OCI-M1 (cell line): ENCODE results near the gene GNPAT.
"Not testable (repeated sequence)": the region's sequence is repeated elsewhere in the genome, so short reads cannot be mapped to it uniquely, and the experiment has no call there.

Experiments
- DNase-seq: peaks from one replicate; lab custom pipeline; 2025; lab: John Stamatoyannopoulos, UW

GNPAT gene

DNA sequence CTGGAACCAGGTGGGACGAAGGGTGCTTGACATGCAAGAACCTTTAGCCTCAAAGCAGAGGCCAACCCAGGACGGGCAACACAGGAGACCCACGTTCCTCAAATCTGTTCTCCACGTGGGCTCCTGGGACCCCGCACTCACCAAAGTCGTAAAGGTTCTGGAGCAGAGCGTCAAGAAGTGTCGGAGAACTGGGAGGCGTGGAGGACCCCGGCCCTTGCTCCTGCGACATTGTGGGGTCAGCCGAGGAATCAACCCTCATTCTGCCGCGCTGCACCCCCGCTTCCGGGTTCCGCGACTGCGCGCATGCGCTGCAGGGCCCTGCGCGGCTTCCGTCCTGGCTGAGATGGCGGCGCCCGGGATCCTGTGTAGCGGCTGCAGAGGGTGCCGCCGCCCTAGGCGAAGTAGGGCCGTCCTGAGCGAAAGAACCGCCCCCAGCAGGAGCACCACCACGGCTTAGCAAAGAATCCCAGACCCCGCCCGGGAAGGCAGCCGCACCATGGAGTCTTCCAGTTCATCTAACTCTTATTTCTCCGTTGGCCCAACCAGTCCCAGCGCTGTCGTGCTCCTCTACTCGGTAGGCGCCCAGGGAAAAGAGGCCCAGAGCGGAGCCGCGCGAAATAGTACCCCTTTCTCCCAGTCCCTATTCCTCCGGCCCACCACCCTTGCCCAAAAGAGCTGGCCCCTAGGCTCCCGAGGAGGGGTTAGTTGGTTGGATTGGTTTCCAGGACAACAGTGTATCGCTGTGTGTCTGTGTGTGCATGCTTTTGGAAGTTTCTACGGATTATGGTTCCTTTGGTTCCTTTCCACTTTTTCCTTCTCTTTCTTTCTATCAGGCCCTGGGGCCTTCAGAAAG, at the start of gene GNPAT:
Gene GNPAT (plus strand): TSS at position 330 of the 853 bp plus-strand sequence. CDS start 167 bp downstream, at position 497.
- peak; percentile 92 for DNase-seq

DNA sequence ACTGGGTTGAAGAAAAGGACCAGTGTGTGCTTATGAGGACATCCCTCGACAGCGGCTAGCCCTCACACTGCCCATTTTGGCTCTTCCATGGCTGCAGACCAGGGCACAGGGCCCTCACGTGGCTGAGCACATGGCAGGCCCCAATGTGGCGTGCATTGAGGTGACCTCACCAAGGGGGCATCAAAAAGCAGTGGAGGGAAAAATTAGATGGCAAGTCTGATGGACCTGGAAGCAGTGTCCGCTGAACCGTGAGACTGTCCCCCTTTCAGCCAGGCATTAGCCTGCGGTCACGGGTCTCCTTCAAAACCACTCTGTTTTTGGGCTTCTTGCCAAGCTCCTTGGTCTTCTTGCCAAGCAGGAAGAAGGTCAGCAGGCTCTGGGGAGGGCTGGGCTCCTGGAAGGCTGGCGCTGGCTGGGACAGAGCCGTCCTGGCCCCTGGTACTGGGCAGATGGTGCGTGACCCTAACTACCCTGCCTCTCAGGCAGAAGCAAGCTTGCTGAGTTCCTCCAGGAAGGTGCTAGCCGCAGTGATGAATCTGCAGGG, 48.3 kb upstream of the GNPAT start:
- DNase-seq = no peak

DNA sequence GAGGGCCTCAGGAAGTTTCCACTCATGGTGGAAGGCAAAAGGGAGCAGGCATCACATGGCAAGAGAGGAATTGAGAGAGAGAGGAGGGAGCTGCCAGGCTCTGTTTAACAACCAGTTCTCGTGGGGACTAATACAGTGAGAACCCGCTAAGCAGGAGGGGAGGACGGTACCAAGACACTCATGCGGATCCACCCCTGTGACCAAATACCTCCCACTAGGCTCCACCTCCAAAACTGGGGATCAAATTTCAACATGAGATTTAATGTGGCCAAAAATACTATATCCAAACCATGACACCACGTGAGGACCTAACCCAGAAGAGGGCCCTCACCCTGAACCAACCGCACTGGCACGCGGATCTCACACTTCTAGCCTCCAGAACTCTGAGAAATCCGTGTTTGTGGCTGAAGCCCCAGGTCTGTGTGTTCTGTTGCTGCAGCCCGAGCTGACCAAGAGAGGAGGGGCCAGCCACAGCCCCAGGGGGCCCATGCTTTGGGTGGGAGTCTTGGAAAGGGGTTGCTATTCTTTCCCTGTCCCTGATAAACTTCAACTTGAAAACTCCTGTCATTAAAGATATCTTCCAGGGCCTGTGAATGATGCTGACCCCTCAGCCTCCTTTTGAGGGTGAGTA, 47.2 kb upstream of the GNPAT start:
- DNase-seq = peak; percentile 17

DNA sequence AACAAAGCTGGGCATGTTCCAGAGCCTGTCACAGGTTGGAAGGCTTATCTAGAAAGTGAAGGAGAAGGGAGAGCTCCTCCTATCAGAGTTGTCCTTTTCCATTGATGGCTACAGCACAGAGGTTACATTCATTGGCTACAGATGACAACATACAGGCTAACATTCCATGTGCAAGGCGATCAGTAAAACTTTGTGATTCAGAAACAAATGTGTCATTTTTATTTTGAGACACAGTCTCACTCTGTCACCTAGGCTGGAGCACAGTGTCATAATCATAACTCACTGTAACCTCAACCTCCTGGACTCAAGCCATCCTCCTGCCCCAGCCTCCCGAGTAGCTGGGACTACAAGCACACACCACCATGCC, 46.6 kb upstream of the GNPAT start:
- no peak for DNase-seq

DNA sequence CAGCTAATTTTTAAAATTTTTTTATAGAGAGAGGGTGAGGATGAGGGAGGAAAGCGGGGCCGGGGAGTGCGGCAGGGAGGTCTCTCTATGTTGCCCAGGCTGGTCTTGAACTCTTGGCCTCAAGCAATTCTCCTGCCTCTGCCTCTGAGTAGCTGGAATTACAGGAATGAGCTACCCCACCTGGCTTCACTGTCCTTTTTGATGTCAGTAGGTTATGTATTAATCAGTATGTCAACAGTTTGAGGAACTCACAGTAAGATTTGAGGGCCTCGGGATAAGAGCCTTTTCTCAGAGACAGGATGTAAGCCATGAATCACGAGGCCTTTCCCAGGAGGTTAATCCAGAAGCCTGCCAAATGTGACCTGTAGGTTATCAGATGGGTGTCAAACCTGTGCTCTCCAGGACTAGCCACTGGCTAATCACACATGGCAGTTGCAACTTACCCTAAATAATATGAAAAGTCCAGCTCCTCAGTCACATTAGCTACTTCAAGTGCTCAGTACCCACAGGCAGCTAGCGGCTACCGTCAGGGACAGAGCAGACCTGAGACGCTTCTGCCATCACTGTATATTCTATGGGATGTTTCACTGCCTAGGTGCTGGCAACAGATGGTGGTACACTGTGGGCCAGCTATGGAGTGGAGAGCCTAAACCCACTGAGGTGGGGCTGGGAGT, 46.0 kb upstream of the GNPAT start:
- DNase-seq = no peak

DNA sequence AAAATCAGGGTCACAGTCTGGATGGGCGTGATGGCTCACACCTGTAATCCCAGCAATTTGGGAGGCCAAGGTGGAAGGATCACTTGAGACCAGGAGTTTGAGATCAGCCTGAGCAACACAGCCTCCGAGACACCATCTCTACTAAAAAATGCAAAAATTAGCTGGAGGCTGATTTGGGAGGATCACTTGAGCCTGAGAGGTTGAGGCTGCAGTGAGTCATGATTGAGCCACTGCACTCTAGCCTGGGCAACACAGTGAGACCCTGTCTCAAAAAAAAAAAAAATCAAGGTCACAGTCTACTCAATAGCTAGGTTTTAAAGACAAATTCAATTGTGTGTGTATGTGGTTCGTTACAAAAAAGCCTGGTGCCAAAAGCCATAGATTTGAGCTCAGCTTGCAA, 44.7 kb upstream of the GNPAT start:
- no peak for DNase-seq

DNA sequence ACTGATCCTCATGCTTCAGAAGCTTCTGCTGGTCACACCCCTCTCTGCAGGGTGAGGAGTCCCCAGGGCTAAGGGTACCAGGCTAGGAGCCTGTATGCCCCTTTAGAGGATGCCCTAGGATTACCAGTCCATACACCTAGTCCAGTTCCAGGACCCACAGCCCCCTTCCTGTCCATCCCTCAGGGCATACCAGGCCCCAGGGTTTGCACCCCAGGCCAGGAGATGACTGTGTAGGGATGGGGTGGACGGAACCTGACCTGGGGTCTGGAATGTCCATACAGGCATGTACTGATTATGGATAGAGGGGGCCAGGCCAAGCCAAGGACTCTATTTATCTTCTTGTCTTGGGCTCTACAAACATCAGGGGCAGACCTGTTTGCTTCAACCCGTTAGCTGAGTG, 44.3 kb upstream of the GNPAT start:
- DNase-seq = no peak

DNA sequence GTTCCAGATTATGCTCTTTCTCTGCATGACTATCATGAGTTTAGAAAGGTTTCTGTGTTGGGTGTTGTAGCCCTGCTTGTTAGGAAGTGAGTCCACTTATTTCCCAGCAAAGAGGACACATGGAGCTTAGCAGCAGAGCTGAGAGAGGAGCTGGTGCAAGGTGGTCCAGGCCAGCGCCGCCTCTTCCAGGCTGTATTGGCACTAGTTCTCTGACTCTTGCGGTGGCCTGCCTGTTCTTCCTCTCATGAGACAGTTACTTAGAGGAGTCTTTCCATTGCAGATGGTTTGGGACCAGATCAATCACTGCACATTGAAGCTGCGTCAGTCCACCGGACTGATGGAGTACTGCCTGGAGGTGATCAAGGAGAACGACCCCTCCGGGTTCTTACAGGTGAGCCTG, 41.1 kb upstream of the GNPAT start:
- no peak for DNase-seq

DNA sequence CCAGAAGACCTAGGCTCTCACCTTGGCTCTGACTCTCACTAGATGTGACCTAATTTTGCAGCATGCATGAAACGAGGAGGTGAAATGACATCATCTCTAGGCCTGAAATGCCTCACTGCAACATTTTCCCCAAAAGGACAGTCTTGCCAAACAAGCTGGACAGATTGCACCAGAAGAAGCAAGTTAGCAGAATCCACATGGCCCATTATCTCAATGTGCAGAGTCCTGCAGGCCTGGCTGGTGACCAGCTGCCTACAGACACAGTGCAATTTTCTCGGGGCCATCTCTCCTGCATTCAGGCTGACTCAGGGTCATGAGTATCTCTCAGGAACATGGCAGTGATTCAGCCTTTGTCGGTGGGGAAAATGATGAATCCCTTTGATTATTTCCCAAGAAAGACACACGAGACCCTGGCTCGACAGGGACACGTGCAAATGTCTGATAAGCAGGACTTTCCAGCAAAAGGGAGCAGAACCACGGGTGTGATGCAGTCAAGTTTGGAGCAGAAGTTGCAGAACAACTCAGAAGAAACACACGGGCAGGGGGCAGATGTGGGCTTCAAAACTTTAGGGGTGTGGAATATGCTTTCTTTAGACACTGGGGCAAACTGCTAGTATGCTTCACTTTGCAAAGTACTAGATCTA, 40.5 kb upstream of the GNPAT start:
- peak; percentile 88 for DNase-seq

DNA sequence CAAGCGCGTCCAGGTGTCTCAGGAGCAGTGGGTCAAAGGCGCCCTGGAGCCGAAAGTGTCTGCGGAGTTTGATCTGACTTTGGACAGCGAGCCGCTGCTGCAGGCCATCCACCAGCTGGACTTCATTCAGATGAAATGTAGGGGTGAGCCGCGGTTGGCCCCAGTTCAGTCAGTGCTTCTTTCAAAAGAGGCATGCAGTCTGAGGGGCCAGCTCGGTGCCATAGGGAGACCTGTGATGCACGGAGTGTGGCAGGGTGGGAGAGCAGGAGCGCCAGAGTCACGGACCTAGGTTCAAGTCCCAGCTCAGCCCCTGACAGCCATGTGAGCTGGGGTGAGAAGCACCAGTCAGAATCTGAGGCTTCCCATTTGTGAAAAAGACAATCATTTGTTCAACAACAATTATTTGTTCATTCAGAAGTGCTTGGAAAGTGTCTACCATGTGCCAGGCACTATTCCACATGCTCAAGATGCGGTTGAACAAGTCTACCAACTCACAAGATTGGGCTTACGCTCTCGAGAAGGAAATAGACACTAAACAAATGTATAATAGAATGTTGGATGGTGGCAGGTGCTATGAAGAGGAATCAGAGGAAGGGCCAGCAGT, 39.5 kb upstream of the GNPAT start:
- no peak for DNase-seq

DNA sequence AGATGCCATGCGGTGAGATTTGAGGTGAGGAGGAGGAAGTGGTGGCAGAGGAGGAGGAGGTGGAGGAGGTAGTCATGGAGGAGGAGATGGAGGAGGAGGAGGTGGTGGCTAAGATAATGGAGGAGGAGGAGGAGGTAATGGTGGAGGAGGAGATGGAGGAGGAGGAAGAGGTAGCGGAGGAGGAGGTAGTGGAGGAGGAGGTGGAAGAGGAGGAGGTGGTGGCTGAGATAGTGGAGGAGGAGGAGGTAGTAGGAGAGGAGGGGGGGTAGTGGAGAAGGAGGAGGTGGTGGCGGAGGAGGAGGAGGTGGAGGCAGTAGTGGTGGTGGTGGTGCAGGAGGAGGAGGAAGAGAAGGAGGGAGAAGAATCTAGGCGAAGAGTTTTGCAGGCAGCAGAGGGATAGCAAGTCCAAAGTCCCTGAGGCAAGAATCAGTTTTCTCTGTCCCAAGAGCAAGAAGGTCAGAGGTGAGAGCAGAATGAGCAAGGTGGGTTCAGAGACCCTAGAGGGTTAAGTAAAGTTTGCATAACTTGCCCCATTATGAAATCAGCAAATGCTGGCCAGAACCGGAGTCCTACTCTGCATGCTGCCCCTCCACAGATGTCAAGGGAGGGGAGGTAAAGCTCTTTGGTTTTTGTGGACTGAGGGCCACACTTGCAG, 38.9 kb upstream of the GNPAT start:
- peak; percentile 94 for DNase-seq

DNA sequence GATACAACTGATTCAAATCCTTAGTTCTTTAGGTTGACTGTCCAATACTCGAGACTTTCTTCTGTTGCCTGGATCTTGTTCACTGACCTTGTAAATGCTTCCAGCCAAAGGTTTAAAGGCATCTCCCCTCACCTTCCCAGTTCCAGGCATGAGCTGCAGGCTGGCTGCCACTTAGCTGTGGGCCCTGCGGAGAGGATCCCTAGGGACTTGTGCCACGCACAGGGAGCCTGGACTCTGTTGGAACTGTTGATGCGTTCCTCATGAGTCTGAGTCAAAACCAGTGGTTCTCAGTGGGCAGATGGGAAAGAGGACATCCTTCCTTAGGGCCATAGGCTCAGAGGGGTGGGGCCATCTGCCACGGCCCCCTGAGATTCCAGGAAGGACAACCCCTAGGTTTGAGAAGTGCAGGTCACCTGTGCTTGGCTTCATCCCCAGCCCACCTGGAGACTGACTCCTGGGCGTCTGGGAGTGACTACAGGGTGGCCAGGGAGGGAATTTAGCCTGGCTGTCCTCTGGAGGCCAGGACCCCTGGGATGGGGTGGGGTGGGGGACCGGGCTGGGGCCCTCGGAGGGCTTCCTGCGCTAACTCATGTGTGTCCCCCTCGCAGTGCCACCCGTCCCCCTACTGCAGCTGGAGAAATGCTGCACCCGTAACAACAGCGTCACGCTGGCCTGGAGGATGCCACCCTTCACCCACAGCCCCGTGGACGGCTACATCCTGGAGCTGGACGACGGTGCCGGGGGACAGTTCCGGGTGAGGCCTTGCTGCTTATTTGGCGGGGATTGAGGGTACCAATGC, 37.6 kb upstream of the GNPAT start:
- no peak for DNase-seq

DNA sequence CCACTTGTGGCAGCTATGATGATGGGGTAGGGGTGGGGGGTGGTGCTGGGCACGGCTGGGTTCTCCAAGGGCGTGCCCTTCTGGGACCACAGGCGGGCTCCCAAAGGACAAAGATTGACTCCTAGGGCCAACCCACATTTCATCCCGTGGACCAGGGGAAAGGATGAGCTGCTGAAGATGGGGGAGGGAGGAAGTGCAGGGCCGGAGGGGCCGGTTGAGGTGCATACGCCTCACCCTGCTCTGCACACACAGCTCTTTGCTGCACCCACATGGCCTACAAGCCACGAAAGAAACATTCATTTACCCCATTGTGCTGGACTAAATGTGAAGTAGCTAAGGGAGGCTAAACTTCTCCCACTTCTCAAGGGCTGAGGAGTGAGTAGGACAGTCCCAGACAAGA, 34.2 kb upstream of the GNPAT start:
- peak; percentile 16 for DNase-seq

DNA sequence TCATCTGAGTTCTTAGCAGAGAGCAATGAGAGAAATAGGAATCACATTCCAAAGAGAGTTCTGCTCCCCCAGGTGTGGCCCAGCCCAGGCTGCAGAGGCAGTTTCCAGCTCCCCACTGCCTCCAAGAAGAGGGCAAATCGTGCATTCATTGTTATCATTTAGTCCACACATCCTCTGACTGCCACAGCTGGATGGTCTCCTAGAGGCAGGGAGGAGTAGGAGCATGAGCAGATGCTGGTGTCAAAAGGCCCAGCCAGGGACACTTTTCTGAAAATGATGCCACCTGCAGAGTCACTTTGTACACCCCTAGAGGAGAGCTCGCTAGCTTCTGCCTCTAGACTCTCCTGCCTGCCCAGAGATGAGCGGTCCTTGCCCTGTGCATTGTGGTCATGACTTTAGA, 33.6 kb upstream of the GNPAT start:
- DNase-seq = peak; percentile 28

DNA sequence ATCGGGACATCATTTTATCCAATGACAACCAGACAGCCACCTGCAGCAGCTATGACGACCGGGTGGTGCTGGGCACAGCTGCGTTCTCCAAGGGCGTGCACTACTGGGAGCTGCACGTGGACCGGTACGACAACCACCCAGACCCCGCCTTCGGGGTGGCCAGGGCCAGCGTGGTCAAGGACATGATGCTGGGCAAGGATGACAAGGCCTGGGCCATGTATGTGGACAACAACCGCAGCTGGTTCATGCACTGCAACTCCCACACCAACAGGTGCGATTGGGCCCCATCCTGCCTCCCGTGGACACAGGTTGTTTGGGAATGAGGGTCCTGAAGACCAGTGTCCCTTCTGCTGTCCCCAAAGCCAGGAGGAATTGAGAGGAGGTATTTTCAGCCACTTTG, 32.0 kb upstream of the GNPAT start:
- DNase-seq = no peak

DNA sequence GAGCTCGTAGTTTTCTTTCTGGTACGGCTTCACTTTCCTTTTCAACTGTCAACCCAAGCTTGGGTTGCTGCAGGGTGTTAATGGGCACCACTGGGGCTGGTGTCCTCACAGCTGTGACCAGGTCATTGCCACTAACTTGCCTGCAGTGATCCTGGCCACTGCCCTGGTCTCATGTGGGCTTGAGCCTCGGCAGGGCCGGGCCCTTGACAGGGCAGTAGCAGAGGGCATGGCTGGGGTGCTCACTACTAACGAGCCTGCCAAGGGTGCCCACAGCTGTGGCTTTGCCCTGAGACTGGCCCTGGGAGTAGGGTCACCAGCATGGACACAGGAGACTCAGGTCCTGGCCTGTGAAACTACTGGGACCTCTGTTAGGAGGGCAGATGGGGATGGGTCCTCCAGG, 31.5 kb upstream of the GNPAT start:
- DNase-seq = no peak

DNA sequence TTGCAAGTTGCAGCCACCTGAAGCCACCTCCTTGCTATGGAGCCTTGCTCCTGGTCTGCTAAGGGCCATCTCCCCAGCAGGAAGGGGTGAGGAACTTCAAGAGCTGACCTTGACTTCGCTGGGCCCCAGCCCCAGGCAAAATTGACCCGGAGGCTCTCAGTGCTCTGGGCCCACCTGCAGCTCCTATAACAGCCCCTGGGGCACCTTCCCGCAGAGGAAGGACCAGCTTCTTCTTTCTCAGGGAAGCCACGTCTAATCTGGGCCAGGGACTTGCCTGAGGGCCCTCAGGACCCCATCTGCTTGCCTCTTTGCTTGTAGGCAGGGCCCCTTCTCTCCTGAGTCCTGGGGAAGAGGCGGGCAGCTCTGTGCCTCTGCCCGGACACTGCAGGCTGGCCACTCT, 30.9 kb upstream of the GNPAT start:
- DNase-seq = no peak

DNA sequence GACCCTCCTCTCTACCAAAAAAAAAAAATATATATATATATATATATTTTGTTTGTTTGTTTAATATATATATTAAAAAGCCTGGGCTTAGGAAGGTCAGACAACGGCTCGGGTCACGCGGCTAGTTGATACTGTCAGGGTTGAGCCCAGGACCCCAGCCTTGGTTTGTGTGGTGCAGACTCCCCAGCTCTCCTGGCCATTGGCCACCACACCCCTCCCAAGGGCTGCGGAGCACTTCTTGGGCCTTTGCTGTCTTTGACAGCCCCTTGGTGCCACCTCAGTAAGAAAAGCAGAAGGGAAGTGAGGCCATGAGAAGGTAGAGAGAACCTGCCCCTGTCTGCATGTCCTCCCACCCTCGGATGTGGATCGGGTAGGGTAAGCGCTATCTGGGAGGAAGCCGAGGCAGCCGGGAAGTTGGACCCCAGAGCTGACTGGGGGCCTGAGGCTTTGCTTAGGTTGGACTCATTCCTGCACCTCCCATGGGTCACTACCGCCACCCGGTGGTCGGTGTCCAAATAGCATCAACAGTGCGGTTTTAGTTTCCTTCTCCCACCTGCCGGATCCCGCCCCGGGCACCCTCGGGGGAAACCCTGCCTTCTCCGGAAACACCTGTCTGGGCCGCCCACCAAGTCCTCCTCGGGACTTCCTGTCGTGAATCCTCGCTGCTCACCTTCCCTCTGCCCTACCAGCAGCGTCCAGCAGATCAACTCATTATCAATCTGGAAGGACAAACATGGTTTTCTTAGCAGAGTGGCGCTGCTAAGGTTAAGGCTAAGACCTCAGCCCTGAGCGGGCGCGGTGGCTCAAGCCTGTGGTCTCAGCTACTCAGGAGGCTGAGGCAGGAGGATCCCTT, 29.8 kb upstream of the GNPAT start:
- DNase-seq = peak; percentile 93

DNA sequence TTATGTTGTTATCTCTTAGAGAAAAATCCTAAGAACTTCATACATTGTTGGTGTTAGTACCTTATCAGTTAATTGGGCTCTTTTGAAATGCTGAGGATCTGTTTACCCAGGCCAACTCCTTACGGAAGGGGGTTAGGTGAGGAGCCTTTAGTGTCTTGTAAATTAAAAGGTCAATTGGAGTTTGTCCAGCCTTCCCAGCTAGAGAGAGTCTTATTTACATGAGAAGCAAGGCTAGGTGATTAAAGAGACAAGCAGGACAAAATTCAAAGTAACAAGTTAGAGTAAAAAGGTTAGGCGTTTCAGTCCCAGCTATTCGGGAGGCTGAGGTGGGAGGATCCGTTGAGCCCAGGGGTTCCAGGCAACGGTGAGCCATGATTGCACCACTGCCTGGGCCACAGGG, 28.7 kb upstream of the GNPAT start:
- DNase-seq = not testable (repeated sequence)
